Liver (tissue), 9 donors: ENCODE results near the gene DIPK1A. TPM values are rescaled to one million over a fixed set of nuclear protein-coding genes. Genes with fewer than 3 reads are reported as not detected.

Source experiments
- DNase-seq: peaks from one replicate; pipeline ENCODE4 v3.0.0-alpha.2; 2017; ENCODE audit warnings: low spot score
- H3K27ac ChIP-seq, 2 donors: one replicate each; pipeline ENCODE4 v1.7.0; 2013; ENCODE audit warnings: inconsistent platforms in 2 of 2, low read length in 2 of 2, control low read depth in 1 of 2, low read depth in 1 of 2, mild to moderate bottlenecking in 1 of 2
- H3K27me3 ChIP-seq, 4 donors: one replicate each; pipeline versions ENCODE4 v1.6.1 to v1.7.0; 2013; ENCODE audit warnings: low read length in 3 of 4, inconsistent platforms in 1 of 4, mild to moderate bottlenecking in 1 of 4, moderate library complexity in 1 of 4; ENCODE audit not compliant: control insufficient read depth in 4 of 4, insufficient read depth in 4 of 4
- H3K36me3 ChIP-seq, 4 donors: one replicate each; pipeline versions ENCODE4 v1.6.1 to v1.7.0; 2013; ENCODE audit warnings: low read length in 3 of 4, mild to moderate bottlenecking in 3 of 4, low read depth in 1 of 4, moderate library complexity in 1 of 4; ENCODE audit not compliant: control insufficient read depth in 4 of 4, insufficient read depth in 3 of 4
- H3K4me1 ChIP-seq, 4 donors: one replicate each; pipeline versions ENCODE4 v1.6.1 to v1.7.0; 2013; ENCODE audit warnings: low read length in 3 of 4, mild to moderate bottlenecking in 3 of 4, moderate library complexity in 1 of 4; ENCODE audit not compliant: control insufficient read depth in 4 of 4, insufficient read depth in 4 of 4
- H3K4me3 ChIP-seq, 3 donors: one replicate each; pipeline versions ENCODE4 v1.6.1 to v1.7.0; 2013; ENCODE audit warnings: low read length in 3 of 3, control low read depth in 1 of 3, low read depth in 1 of 3, mild to moderate bottlenecking in 1 of 3
- H3K9ac ChIP-seq, 2 donors: one replicate each; pipeline ENCODE4 v1.7.0; 2013; ENCODE audit warnings: low read length in 2 of 2, mild to moderate bottlenecking in 2 of 2, moderate library complexity in 2 of 2, control low read depth in 1 of 2, low read depth in 1 of 2
- H3K9me3 ChIP-seq, 4 donors: one replicate each; pipeline versions ENCODE4 v1.6.1 to v1.7.0; 2013; ENCODE audit warnings: low read length in 3 of 4; ENCODE audit not compliant: control insufficient read depth in 4 of 4
- ATF3 ChIP-seq: IDR thresholded peaks from 2 replicates; pipeline ENCODE4 v1.6.1; 2016; ENCODE audit warnings: antibody characterized with exemption
- CTCF ChIP-seq: fragments of 150-350 bp; IDR thresholded peaks from 2 replicates; pipeline ENCODE4 v1.5.1; 2017; ENCODE audit warnings: improper control_type of control experiment, low read depth, low read length; ENCODE audit not compliant: missing input control
- EGR1 ChIP-seq, 2 donors: IDR thresholded peaks; 2 replicates each; pipeline ENCODE4 v1.6.1; 2016 to 2018; ENCODE audit warnings: antibody characterized with exemption in 2 of 2, low read depth in 2 of 2
- FOXA1 ChIP-seq: IDR thresholded peaks from 2 replicates; pipeline ENCODE4 v1.6.1; 2016; ENCODE audit warnings: antibody characterized with exemption
- FOXA2 ChIP-seq: IDR thresholded peaks from 2 replicates; pipeline ENCODE4 v1.6.1; 2016; ENCODE audit warnings: antibody characterized with exemption
- GABPA ChIP-seq, 2 donors: IDR thresholded peaks in 1 of 2; conservative IDR thresholded peaks in 1 of 2; 2 replicates each; pipeline ENCODE4 v1.6.1; 2016; ENCODE audit warnings: antibody characterized with exemption in 2 of 2, mild to moderate bottlenecking in 1 of 2, moderate library complexity in 1 of 2
- HNF4A ChIP-seq, 2 donors: conservative IDR thresholded peaks; 2 replicates each; pipeline ENCODE4 v1.6.1; 2016; ENCODE audit warnings: antibody characterized with exemption in 2 of 2, mild to moderate bottlenecking in 2 of 2
- HNF4G ChIP-seq: IDR thresholded peaks from 2 replicates; pipeline ENCODE4 v1.6.1; 2016; ENCODE audit warnings: antibody characterized with exemption
- MAX ChIP-seq: IDR thresholded peaks from 2 replicates; pipeline ENCODE4 v1.6.1; 2016; ENCODE audit warnings: antibody characterized with exemption
- NR2F2 ChIP-seq: IDR thresholded peaks from 2 replicates; pipeline ENCODE4 v1.6.1; 2016; ENCODE audit warnings: antibody characterized with exemption
- RAD21 ChIP-seq, 2 donors: IDR thresholded peaks; 2 replicates each; pipeline ENCODE4 v1.6.1; 2016; ENCODE audit warnings: antibody characterized with exemption in 2 of 2, mild to moderate bottlenecking in 2 of 2
- REST ChIP-seq: IDR thresholded peaks from 2 replicates; pipeline ENCODE4 v1.6.1; 2016; ENCODE audit warnings: antibody characterized with exemption, mild to moderate bottlenecking
- RXRA ChIP-seq, 2 donors: IDR thresholded peaks; 2 replicates each; pipeline ENCODE4 v1.6.1; 2017 to 2018; ENCODE audit warnings: antibody characterized with exemption in 2 of 2, mild to moderate bottlenecking in 1 of 2
- TAF1 ChIP-seq: conservative IDR thresholded peaks from 2 replicates; pipeline ENCODE4 v1.6.1; 2016; ENCODE audit warnings: antibody characterized with exemption, mild to moderate bottlenecking
- YY1 ChIP-seq: IDR thresholded peaks from 2 replicates; pipeline ENCODE4 v1.6.1; 2016; ENCODE audit warnings: antibody characterized with exemption, mild to moderate bottlenecking
- ZBTB33 ChIP-seq: IDR thresholded peaks from 2 replicates; pipeline ENCODE4 v1.6.1; 2016; ENCODE audit warnings: antibody characterized with exemption
- WGBS: extraction: QIAGEN DNeasy Blood & Tissue Kit; methylation state at CpG from one replicate; pipeline ENCODE4 v1.1.7; 2013; 5-methylcytosine and 5-hydroxymethylcytosine counted together
- polyA plus RNA-seq, 2 donors: library from polyadenylated mRNA; stranded (reverse) in 1 of 2; unstranded in 1 of 2; fragments of 200-250 nt in 1 of 2; fragments of >200 nt in 1 of 2; fragmentation: Nextera tagmentation in 1 of 2; extraction: Ambion mirVana in 1 of 2; gene quantifications; one replicate each; pipeline versions ENCODE4 v1.2.1 to v1.2.3, GENCODE V29; 2013 to 2015
- total RNA-seq, 2 donors: library from RNA; depleted of rRNA; stranded (reverse); fragments of >200 nt; gene quantifications; one replicate each; pipeline ENCODE4 v1.2.3, GENCODE V29; 2014
- donor health status: healthy.
- donor health status: healthy.
- donor health status: healthy.
- donor health status: healthy.
- donor health status: healthy.

DIPK1A gene
- total and polyA plus RNA-seq, 4 donors, result 7.9 to 11.6 (median 10.2) TPM

- H3K27ac ChIP-seq, result no peak overlapping the region
- no peaks in the 10 kb centered on the region for H3K27me3 ChIP-seq
- 93% methylated on average over 4 of the region's 4 CpGs for WGBS
- DNase-seq, result no peak
- no peak overlapping the region for H3K9ac ChIP-seq
- no peak overlapping the region for H3K4me3 ChIP-seq
- no peaks in the 10 kb centered on the region for H3K36me3 ChIP-seq
- no peak for TF ChIP-seq CTCF
- no peak for TF ChIP-seq FOXA2
- no peak for TF ChIP-seq RXRA (IDR thresholded peaks at IDR 0.05)
- no peak for TF ChIP-seq TAF1
- no peak for TF ChIP-seq MAX
- TF ChIP-seq HNF4A (conservative IDR thresholded peaks at IDR 0.05), result no peak
- no peak for TF ChIP-seq YY1
- TF ChIP-seq HNF4G, result no peak
- TF ChIP-seq ZBTB33, result no peak
- no peak for TF ChIP-seq ATF3
- no peak for TF ChIP-seq REST
- TF ChIP-seq NR2F2, result no peak
- no peak for TF ChIP-seq GABPA (IDR thresholded peaks at IDR 0.05 in 1 of 2, conservative IDR thresholded peaks at IDR 0.05 in 1 of 2)
- no peak for TF ChIP-seq RAD21 (IDR thresholded peaks at IDR 0.05)
- H3K9me3 ChIP-seq, result no peaks in the 10 kb centered on the region
- H3K4me1 ChIP-seq, result peaks cover 8 to 31% (median 31%) of the 10 kb centered on the region in 4 donors
These were observed 29.6 kb downstream of the DIPK1A start for GRCh38 chr1:92931691-92932090.

- H3K27me3 ChIP-seq, result no peaks in the 10 kb centered on the region
- no peaks in the 10 kb centered on the region for H3K36me3 ChIP-seq
- no peak for DNase-seq
- no peak overlapping the region for H3K4me3 ChIP-seq
- WGBS, result 36% methylated on average over 1 of the region's 1 CpG
- peaks cover 0 to 12% (median 11%) of the 10 kb centered on the region in 4 donors for H3K4me1 ChIP-seq
- H3K9ac ChIP-seq, result no peak overlapping the region
- no peak overlapping the region for H3K27ac ChIP-seq
- no peaks in the 10 kb centered on the region for H3K9me3 ChIP-seq
- TF ChIP-seq EGR1 (IDR thresholded peaks at IDR 0.05; ENCODE audit: low read depth in 2 of 2), result no peak
- no peak for TF ChIP-seq FOXA1
These were observed 31.8 kb downstream of the DIPK1A start for GRCh38 chr1:92929461-92929860.
